ENCODE measurements around the gene MARCHF3. TPM values are rescaled to one million over a fixed set of nuclear protein-coding genes. Genes with fewer than 3 reads are reported as not detected.

The MARCHF3 gene
- polyA plus RNA-seq, 1 donor from 2014 or later, result 3.9 TPM

- H3K9me2 ChIP-seq (ENCODE audit: insufficient read depth, low read length), result no peaks in the 10 kb centered on the region
- no peak overlapping the region for H3K4me2 ChIP-seq (ENCODE audit: low read length)
- no peaks in the 10 kb centered on the region for H3K36me3 ChIP-seq (ENCODE audit: insufficient read depth, low read length)
- H3K9me3 ChIP-seq (ENCODE audit: low read length), result no peaks in the 10 kb centered on the region
- H3F3A ChIP-seq (ENCODE audit: insufficient read depth, low read length, poor library complexity, severe bottlenecking), result no peaks in the 10 kb centered on the region
- no peak overlapping the region for H3K27ac ChIP-seq (ENCODE audit: low read length)
- no peaks in the 10 kb centered on the region for H3K79me2 ChIP-seq (replicated peaks; ENCODE audit: insufficient read depth, low read length)
- no peak overlapping the region for H3K4me3 ChIP-seq (ENCODE audit: low read length)
- no peak overlapping the region for H3K9ac ChIP-seq (ENCODE audit: low read length)
- no peaks in the 10 kb centered on the region for H4K20me1 ChIP-seq (ENCODE audit: insufficient read depth)
- no peak overlapping the region for H2AFZ ChIP-seq (ENCODE audit: low read depth, low read length)
- no peak for TF ChIP-seq POLR2AphosphoS5 (IDR thresholded peaks at IDR 0.05)
- no peak for TF ChIP-seq EZH2 (IDR thresholded peaks at IDR 0.05; ENCODE audit: borderline replicate concordance, insufficient read depth, low read length, poor library complexity, severe bottlenecking)
- TF ChIP-seq TAF1 (IDR thresholded peaks at IDR 0.05; ENCODE audit: low read depth), result no peak
- no peak for TF ChIP-seq MXI1 (conservative IDR thresholded peaks at IDR 0.05; ENCODE audit: poor library complexity, severe bottlenecking)
- no peak for TF ChIP-seq CTCF (IDR thresholded peaks at IDR 0.05; ENCODE audit: poor library complexity, severe bottlenecking)
- TF ChIP-seq RAD21 (conservative IDR thresholded peaks at IDR 0.05), result no peak
- TF ChIP-seq SMC3 (conservative IDR thresholded peaks at IDR 0.05; ENCODE audit: poor library complexity), result no peak
- TF ChIP-seq REST (IDR thresholded peaks at IDR 0.05; ENCODE audit: borderline replicate concordance), result no peak
- TF ChIP-seq EP300 (conservative IDR thresholded peaks at IDR 0.05; ENCODE audit: poor library complexity, severe bottlenecking), result no peak
- H3K27me3 ChIP-seq (ENCODE audit: insufficient read depth, low read depth, low read length), result no peaks in the 10 kb centered on the region
These were observed 42.3 kb downstream of the MARCHF3 start for GRCh38 chr5:126988021-126988569.

GRCh38 chr5:126987271-126987899 lies 43.0 kb downstream of the MARCHF3 start:
- H3K9ac ChIP-seq (ENCODE audit: low read length), result no peak overlapping the region
- no peaks in the 10 kb centered on the region for H3K9me2 ChIP-seq (ENCODE audit: insufficient read depth, low read length)
- TF ChIP-seq SMC3 (conservative IDR thresholded peaks at IDR 0.05; ENCODE audit: poor library complexity), result no peak
- no peak for TF ChIP-seq EZH2 (IDR thresholded peaks at IDR 0.05; ENCODE audit: borderline replicate concordance, insufficient read depth, low read length, poor library complexity, severe bottlenecking)
- TF ChIP-seq CTCF (IDR thresholded peaks at IDR 0.05; ENCODE audit: poor library complexity, severe bottlenecking), result no peak
- H3K27me3 ChIP-seq (ENCODE audit: insufficient read depth, low read depth, low read length), result no peaks in the 10 kb centered on the region
- H4K20me1 ChIP-seq (ENCODE audit: insufficient read depth), result no peaks in the 10 kb centered on the region
- no peak overlapping the region for H3K27ac ChIP-seq (ENCODE audit: low read length)
- no peaks in the 10 kb centered on the region for H3K79me2 ChIP-seq (replicated peaks; ENCODE audit: insufficient read depth, low read length)
- H3K9me3 ChIP-seq (ENCODE audit: low read length), result no peaks in the 10 kb centered on the region
- H2AFZ ChIP-seq (ENCODE audit: low read depth, low read length), result no peak overlapping the region
- H3K4me2 ChIP-seq (ENCODE audit: low read length), result no peak overlapping the region
- H3F3A ChIP-seq (ENCODE audit: insufficient read depth, low read length, poor library complexity, severe bottlenecking), result no peaks in the 10 kb centered on the region
- H3K36me3 ChIP-seq (ENCODE audit: insufficient read depth, low read length), result no peaks in the 10 kb centered on the region
- no peak overlapping the region for H3K4me3 ChIP-seq (ENCODE audit: low read length)

Measured in neural cell (in vitro differentiated cells).